ENCODE results near the gene ZNF394. TPM values are rescaled to one million over a fixed set of nuclear protein-coding genes. Genes with fewer than 3 reads are reported as not detected.

ZNF394 gene
- polyA plus RNA-seq, 3 donors: 35.7 to 57.7 (median 39.1) TPM

GRCh38 chr7:99446096-99446495, 54.0 kb downstream of the ZNF394 start:
- WGBS (ENCODE audit: insufficient coverage): 100% methylated on average over 2 of the region's 4 CpGs
- peaks cover 61 to 92% of the 10 kb centered on the region in 2 donors for H3K36me3 Mint-ChIP-seq
- peaks cover 0 to 2% (median 0%) of the 10 kb centered on the region in 7 donors for H3K9me3 Mint-ChIP-seq
- Histone ChIP-seq H3K36me3 (replicated peaks in 1 of 2; ENCODE audit: control insufficient read depth in 1 of 2, insufficient read depth in 2 of 2, low read length in 2 of 2) (peaks cover 60 to 86% of the 10 kb centered on the region in 2 donors), H3K4me3 (replicated peaks in 1 of 3; ENCODE audit: low read depth in 2 of 3, low read length in 3 of 3) (no peak overlapping the region), H3K4me1 (ENCODE audit: control insufficient read depth in 1 of 2, insufficient read depth in 2 of 2, low read length in 2 of 2) (no peaks in the 10 kb centered on the region), H3K9ac (ENCODE audit: insufficient read depth, low read length, poor library complexity, severe bottlenecking) (no peak overlapping the region), H4K20me1 (ENCODE audit: insufficient read depth, low read length) (peaks cover 9% of the 10 kb centered on the region), H2AFZ (ENCODE audit: insufficient read depth, low read depth, low read length, poor library complexity, severe bottlenecking) (no peak overlapping the region), H3K79me2 (ENCODE audit: insufficient read depth, low read length) (peaks cover 7% of the 10 kb centered on the region), H3K27me3 (ENCODE audit: control insufficient read depth in 2 of 2, insufficient read depth in 2 of 2, low read length in 2 of 2) (no peaks in the 10 kb centered on the region), H3K27ac (ENCODE audit: low read depth in 1 of 2, low read length in 2 of 2) (no peak overlapping the region), H3K9me3 (replicated peaks in 1 of 2; ENCODE audit: control insufficient read depth in 1 of 2, insufficient read depth in 1 of 2, low read length in 2 of 2) (no peaks in the 10 kb centered on the region), H3K4me2 (replicated peaks; ENCODE audit: extremely low read depth, low read length, poor library complexity, severe bottlenecking) (no peak overlapping the region)
- peak overlapping the region in 1 of 7 donors; percentile 30 for H3K27ac Mint-ChIP-seq
- no peak for DNase-seq
- no peak overlapping the region for H3K4me3 Mint-ChIP-seq
- peaks cover 0 to 1% (median 0%) of the 10 kb centered on the region in 3 donors for H3K27me3 Mint-ChIP-seq (ENCODE audit: low read depth in 3 of 3)
- intact Hi-C loops (cut with micrococcal nuclease): no loop called here
- no peaks in the 10 kb centered on the region for H3K4me1 Mint-ChIP-seq
- TF ChIP-seq CTCF (IDR thresholded peaks at IDR 0.05): no peak

Other genes with a start within 250 kb of the ZNF394 start
- gene MYH16, start 227.4 kb downstream of the ZNF394 start, polyA plus RNA-seq: not detected
- 100 to 1,000 TPM in 2 of 3 donors, 10 to 100 TPM in 1; 71.7 to 107 (median 104) TPM for gene ARPC1A, start 174.4 kb downstream of the ZNF394 start, polyA plus RNA-seq
- 1,000 to 10,000 TPM; 1,179 to 1,362 (median 1,282) TPM for gene ARPC1B, start 125.6 kb downstream of the ZNF394 start, polyA plus RNA-seq
- gene PDAP1, start 91.7 kb downstream of the ZNF394 start, polyA plus RNA-seq: 10 to 100 TPM in 2 of 3 donors, 1 to 10 TPM in 1; 9.8 to 43.3 (median 16.2) TPM
- gene BUD31, start 91.3 kb downstream of the ZNF394 start, polyA plus RNA-seq: 100 to 1,000 TPM in 2 of 3 donors, 10 to 100 TPM in 1; 34.3 to 256 (median 241) TPM
- 1 to 10 TPM in 2 of 3 donors, under 1 TPM in 1; 0.74 to 4.3 (median 1.6) TPM for gene PTCD1, start 61.5 kb downstream of the ZNF394 start, polyA plus RNA-seq
- 10 to 100 TPM; 11.6 to 56.3 (median 12.3) TPM for gene CPSF4, start 61.3 kb downstream of the ZNF394 start, polyA plus RNA-seq
- gene ATP5MF, start 34.1 kb downstream of the ZNF394 start, polyA plus RNA-seq: 1,000 to 10,000 TPM in 1 of 3 donors, 100 to 1,000 TPM in 2; 568 to 4,168 (median 699) TPM
- 10 to 100 TPM in 1 of 3 donors, 1 to 10 TPM in 2; 1.8 to 10.4 (median 2.5) TPM for gene ZNF789, start 27.4 kb downstream of the ZNF394 start, polyA plus RNA-seq
- gene ZKSCAN5, start 4.4 kb upstream of the ZNF394 start, polyA plus RNA-seq: 1 to 10 TPM; 1.6 to 2.9 (median 2.2) TPM
- 1 to 10 TPM in 2 of 3 donors, under 1 TPM in 1; 0.85 to 1.3 (median 1.2) TPM for gene FAM200A, start 51.8 kb upstream of the ZNF394 start, polyA plus RNA-seq
- 100 to 1,000 TPM in 1 of 3 donors, 10 to 100 TPM in 2; 61.6 to 151 (median 62.2) TPM for gene ZNF655, start 58.4 kb upstream of the ZNF394 start, polyA plus RNA-seq
- under 1 TPM in 2 of 3 donors, not detected in 1; 0.20 to 0.23 TPM for gene TMEM225B, start 98.0 kb upstream of the ZNF394 start, polyA plus RNA-seq
- 1 to 10 TPM; 4.3 to 7.3 (median 6.1) TPM for gene ZSCAN25, start 116.7 kb upstream of the ZNF394 start, polyA plus RNA-seq
- under 1 TPM in 1 of 3 donors, not detected in 2; 0.05 TPM for gene CYP3A5, start 179.7 kb upstream of the ZNF394 start, polyA plus RNA-seq
- not detected for gene CYP3A7, start 234.9 kb upstream of the ZNF394 start, polyA plus RNA-seq

All from CD14-positive monocyte (primary cell).